C4-2B (cell line): ENCODE data around the gene CD68.

Experiments used
- H3K27ac ChIP-seq: fragments of 450-650 bp; 2 replicates; pipeline ENCODE4 v1.5.1; 2017
- CTCF ChIP-seq: fragments of 450-650 bp; conservative IDR thresholded peaks from 2 replicates; pipeline ENCODE4 v1.5.1; 2017; ENCODE audit warnings: mild to moderate bottlenecking
- ZFX ChIP-seq: fragments of 450-650 bp; IDR thresholded peaks from 2 replicates; pipeline ENCODE4 v1.6.1; 2017

CD68 gene

GRCh38 chr17:7579001-7579833 is at the start of gene CD68:
CD68 (plus strand) TSS chr17:7579638; CDS start chr17:7579678, 40 bp downstream.
- peak within 1 kb of the TSS; percentile 100 for H3K27ac ChIP-seq
- TF ChIP-seq CTCF (no peak), ZFX (no peak)

GRCh38 chr17:7530023-7530900 is 49.2 kb upstream of the CD68 start:
- no peak overlapping the region for H3K27ac ChIP-seq
- TF ChIP-seq ZFX (no peak), CTCF (no peak)

GRCh38 chr17:7538050-7538449 is 41.4 kb upstream of the CD68 start:
- TF ChIP-seq ZFX = no peak
- no peak for TF ChIP-seq CTCF

GRCh38 chr17:7538891-7539545 is 40.4 kb upstream of the CD68 start:
- TF ChIP-seq CTCF (no peak), ZFX (no peak)
- H3K27ac ChIP-seq = no peak overlapping the region

More at GRCh38 chr17:7538050-7538449, 41.4 kb upstream of the CD68 start:
- no peak overlapping the region for H3K27ac ChIP-seq

GRCh38 chr17:7541074-7541621 is 38.3 kb upstream of the CD68 start:
- TF ChIP-seq CTCF (no peak), ZFX (no peak)
- H3K27ac ChIP-seq = no peak overlapping the region

- TF ChIP-seq ZFX (no peak), CTCF (no peak)
- H3K27ac ChIP-seq = no peak overlapping the region
These were observed 34.5 kb upstream of the CD68 start for GRCh38 chr17:7544911-7545310.
